Epithelial cell of esophagus (primary cell): ENCODE measurements around the gene TMEM44.

Experiments used
- DNase-seq: peaks from one replicate; pipeline ENCODE4 v3.0.0; 2010; ENCODE audit warnings: low read depth
- H3K4me3 ChIP-seq: 2 replicates; pipeline ENCODE4 v1.5.1; 2011; ENCODE audit warnings: mild to moderate bottlenecking, low read length, control low read depth
- TF ChIP-seq, protein P1 (sequence below): IDR thresholded peaks from 2 replicates; pipeline ENCODE4 v1.5.1; 2011; ENCODE audit warnings: low read depth, mild to moderate bottlenecking, low read length, control low read depth, inconsistent platforms; ENCODE audit not compliant: insufficient read depth; ENCODE audit errors: missing control alignments

TMEM44 gene

GRCh38 chr3:194675081-194675640, 41.9 kb upstream of the TMEM44 start:
- TF ChIP-seq, protein P1, sequence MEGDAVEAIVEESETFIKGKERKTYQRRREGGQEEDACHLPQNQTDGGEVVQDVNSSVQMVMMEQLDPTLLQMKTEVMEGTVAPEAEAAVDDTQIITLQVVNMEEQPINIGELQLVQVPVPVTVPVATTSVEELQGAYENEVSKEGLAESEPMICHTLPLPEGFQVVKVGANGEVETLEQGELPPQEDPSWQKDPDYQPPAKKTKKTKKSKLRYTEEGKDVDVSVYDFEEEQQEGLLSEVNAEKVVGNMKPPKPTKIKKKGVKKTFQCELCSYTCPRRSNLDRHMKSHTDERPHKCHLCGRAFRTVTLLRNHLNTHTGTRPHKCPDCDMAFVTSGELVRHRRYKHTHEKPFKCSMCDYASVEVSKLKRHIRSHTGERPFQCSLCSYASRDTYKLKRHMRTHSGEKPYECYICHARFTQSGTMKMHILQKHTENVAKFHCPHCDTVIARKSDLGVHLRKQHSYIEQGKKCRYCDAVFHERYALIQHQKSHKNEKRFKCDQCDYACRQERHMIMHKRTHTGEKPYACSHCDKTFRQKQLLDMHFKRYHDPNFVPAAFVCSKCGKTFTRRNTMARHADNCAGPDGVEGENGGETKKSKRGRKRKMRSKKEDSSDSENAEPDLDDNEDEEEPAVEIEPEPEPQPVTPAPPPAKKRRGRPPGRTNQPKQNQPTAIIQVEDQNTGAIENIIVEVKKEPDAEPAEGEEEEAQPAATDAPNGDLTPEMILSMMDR: no peak
- no peak overlapping the region for H3K4me3 ChIP-seq
- DNase-seq: peak; percentile 47

DNA sequence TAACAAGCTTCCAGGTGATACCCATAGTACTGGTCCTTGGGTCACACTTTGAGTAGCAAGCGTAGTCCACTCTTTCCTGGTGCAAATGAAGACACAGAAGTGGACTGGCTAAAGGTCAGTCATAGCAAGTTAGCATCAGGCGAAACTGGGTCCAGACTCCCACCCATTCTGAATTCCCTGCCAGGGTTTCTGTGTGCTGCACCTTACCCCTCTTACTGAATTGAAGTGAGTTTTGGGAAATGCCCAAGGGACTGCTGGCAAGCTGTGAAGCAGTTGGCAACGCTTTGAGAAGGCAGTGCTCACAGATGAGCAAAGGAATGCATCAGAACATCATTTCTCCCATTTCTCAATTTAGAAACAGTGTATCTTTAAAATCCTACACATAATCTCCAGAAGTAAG, 40.5 kb upstream of the TMEM44 start:
- DNase-seq: no peak
- TF ChIP-seq, protein P1: no peak
- no peak overlapping the region for H3K4me3 ChIP-seq

DNA sequence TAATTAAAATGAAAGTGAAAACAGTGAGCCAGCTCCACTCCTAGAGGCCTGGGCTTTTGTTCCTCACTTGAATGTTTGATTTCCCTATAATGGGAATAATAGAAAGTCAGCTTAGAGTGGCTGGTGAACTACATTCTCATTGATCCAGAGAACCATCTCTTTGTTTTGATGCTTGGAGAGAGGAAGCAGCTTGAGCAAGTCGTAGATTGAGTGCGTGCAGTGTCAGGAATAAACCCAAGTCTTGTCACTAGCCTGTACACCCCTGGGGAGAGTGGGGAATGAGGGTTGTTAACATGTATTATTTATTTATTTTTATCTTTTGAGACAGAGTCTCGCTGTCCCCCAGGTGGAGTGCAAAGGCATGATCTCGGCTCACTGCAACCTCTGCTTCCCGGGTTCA, 39.7 kb upstream of the TMEM44 start:
- no peak for DNase-seq
- TF ChIP-seq, protein P1: no peak
- H3K4me3 ChIP-seq: peak overlapping the region; percentile 100

- TF ChIP-seq, protein P1: no peak
- DNase-seq: peak; percentile 97
- H3K4me3 ChIP-seq: peak within 1 kb of the TSS; percentile 100
Measured at GRCh38 chr3:194671900-194672808, 38.9 kb upstream of the TMEM44 start, which contains the start of gene LSG1. Gene LSG1, minus strand, starts transcription at chr3:194672191. Its CDS starts 29 bp downstream, at chr3:194672162.

- TF ChIP-seq, protein P1: peak; percentile 65
- peak; percentile 58 for DNase-seq
- H3K4me3 ChIP-seq: peak overlapping the region; percentile 100
Measured at GRCh38 chr3:194671511-194671899, 38.3 kb upstream of the TMEM44 start.

DNA sequence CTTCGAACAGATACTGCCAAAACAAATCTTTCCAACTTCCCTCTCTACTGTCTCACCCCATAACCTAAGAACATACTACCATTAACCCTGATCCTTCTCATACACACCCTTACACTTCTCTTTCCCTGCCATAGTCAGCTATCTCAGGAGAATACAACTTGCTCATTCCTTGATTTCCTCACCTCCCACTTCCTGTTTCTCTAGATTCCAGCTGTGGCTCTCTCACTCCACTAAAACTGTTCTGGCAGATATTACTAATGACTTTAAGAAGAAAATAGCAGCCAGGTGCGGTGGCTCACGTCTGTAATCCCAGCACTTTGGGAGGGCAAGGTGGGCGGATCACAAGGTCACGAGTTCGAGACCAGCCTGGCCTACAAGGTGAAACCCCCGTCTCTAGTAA, 34.1 kb upstream of the TMEM44 start:
- DNase-seq: peak; percentile 51
- H3K4me3 ChIP-seq: no peak overlapping the region
- TF ChIP-seq, protein P1: no peak

DNA sequence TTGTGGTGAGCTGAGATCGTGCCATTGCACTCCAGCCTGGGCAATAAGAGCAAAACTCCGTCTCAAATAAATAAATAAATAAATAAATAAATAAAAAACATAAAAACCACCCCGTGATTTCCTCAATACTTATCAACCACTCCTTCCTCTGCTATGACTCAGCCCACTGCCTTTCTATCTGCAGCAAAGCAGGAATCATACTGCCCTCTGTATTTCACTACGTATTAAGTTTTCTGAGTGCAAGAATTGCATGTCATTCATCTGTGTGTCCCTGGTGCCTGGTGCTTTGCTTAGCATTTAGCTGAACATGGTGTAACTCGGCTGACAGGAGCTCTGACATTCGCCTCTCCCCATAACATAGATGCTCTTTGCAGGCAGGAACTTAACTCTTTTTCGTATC, 31.6 kb upstream of the TMEM44 start:
- no peak for DNase-seq
- no peak overlapping the region for H3K4me3 ChIP-seq
- TF ChIP-seq, protein P1: peak; percentile 2
